Glomerular visceral epithelial cell (primary cell): Measurements from ENCODE around the gene CSN1S1.
"Not testable (repeated sequence)": the region's sequence is repeated elsewhere in the genome, so short reads cannot be mapped to it uniquely, and the experiment has no call there.

Experiments used
- DNase-seq: peaks from one replicate; pipeline ENCODE4 v3.0.0-alpha.2; 2016; ENCODE audit errors: extremely low spot score

Gene CSN1S1, protein sequence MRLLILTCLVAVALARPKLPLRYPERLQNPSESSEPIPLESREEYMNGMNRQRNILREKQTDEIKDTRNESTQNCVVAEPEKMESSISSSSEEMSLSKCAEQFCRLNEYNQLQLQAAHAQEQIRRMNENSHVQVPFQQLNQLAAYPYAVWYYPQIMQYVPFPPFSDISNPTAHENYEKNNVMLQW

DNA sequence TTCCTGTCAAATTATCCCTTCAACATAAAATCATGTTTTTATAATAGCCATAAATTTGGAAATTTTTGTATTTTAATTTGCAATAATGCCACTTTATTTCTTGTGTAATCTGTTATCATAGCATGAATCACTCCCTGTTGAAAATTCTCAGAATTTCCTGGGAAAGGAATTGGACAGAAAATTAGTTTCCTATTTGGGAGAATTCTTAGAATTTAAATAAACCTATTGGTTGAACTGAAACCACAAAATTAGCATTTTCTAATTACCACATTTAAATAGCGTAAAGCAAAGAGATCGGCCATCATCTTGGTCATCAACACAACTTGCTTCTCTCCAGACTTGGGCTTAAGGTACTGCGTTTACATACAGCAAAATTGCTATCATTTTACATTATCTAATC lies at the start of gene CSN1S1:
CSN1S1 (plus strand) TSS at position 301 of the 400 bp plus-strand sequence. CDS start 1,488 bp downstream, outside the sequence.
- no peak for DNase-seq

DNA sequence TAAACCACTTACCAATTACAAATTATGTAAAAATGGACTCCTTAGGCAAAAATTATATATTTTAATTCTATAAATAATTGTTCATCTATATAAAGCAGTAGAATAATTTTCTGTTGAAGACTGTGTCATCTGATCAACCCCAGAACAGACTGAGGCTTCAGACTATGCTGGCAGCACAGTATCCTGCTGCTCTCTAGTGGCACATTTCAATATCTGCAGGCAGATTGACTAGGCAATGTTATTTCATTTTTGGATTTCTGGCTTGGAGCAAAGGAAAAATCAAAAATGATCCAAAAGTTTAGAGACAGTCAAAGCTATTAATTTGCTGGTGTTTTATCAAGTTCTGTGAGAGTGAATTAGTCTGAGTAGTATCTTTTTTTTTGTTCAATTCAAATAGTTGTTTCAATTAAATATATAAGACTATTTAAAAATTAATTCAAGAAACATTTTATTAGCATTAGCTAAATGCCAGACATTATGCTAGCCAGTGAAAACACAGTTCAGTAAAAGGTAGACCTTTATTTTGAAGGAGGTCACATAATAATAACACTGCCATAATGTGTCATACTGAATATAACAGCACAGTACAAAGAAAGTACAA lies 49.6 kb upstream of the CSN1S1 start:
- DNase-seq, result peak; percentile 51

DNA sequence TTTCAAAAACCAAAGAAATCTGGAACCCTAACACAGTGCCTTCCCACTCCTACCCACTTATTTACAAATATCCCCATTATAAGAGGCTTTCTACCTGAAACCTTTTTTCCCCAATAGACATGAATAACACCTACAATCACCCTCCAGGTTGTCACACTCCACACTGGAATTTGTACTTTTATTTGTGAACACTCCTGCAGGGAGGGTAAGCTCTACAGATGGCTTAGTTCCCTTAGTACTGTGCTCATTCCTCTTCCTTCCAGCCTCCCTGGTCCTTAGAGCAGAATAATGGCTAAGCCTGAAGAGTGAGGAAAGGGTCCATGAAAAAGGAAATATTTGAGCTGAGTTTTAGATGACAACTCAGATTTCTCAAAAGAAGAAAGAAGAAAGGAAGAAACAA lies 48.7 kb upstream of the CSN1S1 start:
- no peak for DNase-seq

DNA sequence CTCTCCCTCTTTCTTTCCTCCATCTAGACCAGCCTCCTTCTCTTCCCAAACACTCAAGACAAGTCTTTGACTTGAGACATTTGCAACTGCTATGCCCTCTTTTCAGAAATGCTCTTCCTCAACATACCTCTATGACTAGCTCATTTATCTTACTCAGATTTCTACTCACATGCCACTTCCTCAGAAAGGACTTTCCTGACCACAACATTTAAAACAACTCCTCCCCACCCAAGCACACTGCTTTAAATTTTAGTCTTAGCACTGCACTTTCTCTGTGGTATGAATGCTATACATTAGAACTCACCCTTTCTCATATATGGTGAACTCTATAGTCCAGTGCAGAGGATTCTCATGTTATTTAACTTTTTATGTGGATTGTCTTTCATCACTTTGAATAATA lies 42.5 kb upstream of the CSN1S1 start:
- no peak for DNase-seq

DNA sequence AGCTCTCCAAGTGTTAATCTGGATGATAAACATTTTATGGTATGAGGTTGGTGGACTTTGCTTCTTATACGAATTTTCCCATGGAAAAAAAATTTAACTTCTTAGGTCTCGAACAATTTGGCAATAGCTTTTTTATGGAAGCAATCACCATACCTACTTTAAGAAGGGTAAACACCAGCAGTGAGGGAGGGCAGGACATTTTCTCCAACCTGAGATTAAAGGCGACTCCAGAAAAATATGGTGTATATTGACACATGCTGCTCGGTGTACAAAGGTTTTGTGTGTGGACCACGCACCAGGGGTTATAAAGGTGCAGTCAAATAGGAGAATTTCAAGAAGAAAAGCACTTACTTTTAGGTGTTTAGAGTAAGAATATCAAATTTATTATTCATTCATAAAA lies 36.7 kb upstream of the CSN1S1 start:
- DNase-seq, result no peak

DNA sequence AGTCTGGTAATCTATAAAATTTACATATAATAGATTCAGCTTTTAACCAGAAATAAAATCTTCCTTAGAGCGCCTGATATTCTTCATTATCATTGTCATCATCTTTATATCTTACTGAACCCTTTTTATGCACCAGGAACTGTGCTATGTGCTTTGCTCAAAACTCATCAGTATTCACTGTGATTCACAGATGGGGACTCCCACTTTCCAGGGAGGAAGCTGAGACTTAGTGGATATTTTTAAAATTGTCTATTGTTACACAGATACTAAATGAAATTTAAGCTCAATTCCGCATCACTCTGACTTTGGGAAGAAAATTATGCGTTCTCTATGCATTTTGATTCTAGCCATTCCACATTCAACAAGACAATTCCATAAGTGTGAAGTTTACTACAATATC lies 36.1 kb upstream of the CSN1S1 start:
- DNase-seq, result no peak

DNA sequence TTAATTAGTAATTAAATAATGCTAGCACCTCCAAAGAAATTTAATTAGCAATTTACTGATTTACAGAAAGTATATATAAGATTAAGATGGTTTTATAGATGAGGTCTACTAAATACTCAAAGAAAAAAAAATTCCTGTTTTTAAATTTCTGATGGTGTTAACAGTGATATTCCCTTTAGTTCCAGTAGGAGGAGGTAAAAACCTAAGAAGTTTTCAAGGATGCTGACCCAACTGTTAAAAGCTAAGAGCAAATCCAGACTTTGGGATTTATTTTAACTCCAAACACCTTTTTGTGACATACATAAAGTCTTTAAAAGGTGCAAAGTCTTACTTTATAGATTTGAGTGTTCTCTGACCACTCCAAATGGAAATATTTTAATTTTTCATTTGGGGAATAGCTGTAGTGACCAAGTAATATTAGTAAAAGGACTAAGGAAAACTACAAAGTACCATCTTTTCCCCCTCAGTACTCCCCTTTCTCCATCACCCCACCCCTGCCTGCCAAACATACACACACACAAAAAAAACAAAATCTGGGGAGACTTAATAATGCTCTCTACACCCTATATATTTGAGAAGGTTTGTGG lies 34.2 kb upstream of the CSN1S1 start:
- no peak for DNase-seq

DNA sequence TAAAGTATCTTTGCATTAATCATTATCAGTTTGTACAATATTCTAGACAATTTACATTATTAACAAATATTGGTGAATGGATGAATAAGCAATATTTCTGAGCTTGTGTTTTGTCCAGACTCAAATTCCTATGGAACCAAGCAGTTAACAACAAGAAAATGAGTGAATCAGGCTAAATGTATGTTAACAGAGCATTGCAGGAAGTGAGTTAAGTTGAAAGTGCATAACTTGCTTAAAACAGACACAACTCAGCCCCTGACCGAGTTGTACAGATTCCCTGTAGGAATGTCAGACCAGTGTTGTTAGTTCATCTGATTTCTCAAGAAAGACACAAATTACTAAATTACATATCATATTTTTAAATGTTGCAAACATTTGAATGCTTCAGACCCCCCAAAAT lies 23.7 kb upstream of the CSN1S1 start:
- no peak for DNase-seq

DNA sequence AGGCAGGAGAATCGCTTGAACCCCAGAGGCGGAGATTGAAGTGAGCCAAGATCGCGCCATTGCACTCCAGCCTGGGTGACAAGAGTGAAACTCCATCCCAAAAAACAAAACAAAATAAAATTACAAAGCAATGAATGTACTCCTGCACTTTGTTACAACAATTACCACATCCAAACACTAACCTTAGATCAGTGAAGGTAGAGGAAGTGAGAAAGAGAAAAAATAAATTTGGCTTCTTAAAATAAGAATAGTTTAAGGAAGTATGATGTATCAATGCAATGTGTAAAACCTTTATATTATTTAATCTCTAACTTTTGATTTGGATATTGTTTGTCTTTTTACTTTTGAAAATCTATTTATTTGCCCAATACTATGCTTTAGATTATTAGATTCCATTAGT lies 21.7 kb upstream of the CSN1S1 start:
- DNase-seq, result no peak

DNA sequence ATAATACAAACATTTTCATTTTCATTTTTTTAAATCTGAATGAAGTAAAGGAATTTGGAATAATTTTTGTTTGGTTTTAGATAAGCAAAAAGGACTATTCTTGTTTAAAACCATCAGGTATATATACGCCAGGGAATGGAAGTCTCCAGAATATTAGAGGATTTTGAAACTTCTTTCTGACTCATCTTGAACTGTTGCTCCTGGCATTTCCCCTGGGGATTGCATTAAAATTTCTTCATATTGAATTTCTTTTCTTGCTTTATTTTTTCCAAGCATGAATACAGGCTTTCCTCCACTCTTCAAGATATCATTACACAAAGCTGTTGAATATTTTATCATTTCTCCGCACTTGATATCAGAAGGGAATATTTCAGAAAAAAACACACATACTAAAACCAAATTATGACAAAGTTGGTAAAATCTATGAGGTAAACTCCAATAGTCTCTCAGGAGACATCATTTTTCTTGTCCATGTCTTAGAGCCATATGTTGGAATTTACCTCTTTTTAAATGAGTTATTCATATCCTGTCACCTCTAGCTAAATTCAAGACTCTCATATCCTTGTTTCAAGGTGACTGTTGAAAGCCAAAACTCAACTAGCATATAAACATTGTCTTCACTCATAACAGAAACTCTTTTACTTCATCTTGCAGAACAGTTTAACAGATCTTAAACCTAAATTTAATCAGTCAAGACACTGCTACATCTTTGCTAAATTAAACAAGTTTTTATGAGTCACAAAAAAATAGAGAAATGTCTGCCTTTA lies 20.7 kb upstream of the CSN1S1 start:
- DNase-seq, result no peak

DNA sequence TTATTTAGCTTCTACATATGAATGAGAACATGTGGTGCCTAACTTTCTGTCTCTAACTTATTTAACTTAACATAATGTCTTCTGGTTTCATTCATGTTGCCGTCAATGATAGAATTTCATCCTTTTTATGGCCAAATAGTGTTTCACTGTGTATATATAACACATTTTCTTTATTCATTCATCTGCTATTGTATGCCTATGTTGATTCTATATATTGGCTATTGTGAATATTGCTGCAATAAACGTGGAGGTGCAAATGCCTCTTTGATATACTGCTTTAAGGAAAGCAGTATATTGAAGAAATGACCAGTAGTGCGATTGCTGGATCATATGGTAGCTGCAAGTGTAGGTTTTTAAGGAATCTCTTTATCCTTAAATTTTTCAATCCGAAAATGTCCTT lies 10.0 kb upstream of the CSN1S1 start:
- DNase-seq, result no peak

DNA sequence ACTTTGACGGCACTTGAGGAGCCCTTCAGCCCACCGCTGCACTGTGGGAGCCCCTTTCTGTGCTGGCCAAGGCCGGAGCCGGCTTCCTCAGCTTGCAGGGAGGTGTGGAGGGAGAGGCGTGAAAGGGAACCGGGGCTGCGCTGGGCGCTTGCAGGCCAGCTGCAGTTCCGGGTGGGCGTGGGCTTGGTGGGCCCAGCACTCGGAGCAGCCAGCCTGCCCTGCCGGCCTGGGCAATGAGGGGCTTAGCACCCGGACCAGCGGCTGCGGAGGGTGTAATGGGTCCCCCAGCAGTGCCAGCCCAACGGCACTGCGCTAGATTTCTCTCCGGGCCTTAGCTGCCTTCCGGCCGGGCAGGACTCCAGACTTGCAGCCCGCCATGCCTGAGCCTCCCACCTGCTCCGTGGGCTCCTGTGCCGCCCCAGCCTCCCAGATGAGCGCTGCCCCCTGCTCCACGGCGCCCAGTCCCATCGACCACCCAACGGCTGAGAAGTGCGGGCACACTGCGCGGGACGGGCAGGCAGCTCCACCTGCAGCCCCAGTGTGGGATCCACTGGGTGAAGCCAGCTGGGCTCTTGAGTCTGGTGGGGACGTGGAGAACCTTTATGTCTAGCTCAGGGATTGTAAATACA lies 7.0 kb upstream of the CSN1S1 start:
- DNase-seq, result not testable (repeated sequence)

DNA sequence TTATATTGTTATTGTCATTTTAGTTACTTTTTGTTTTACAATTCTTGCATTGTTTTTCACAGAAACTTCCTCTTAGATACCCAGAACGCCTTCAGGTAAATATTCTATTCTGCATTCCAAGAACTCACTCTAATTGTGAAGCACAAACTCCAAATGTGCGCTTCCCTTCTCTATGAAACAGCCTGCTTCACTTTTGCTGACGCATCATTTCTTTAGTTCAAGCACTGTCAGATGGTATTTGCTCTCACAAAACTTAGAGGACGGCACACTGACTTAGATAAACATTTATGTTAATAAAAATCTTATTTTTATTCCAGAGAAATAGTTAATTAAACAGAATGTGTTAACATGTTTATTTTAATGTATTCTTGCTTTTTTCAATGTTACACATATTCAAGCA lies 3.3 kb downstream of the CSN1S1 start:
- DNase-seq, result no peak

DNA sequence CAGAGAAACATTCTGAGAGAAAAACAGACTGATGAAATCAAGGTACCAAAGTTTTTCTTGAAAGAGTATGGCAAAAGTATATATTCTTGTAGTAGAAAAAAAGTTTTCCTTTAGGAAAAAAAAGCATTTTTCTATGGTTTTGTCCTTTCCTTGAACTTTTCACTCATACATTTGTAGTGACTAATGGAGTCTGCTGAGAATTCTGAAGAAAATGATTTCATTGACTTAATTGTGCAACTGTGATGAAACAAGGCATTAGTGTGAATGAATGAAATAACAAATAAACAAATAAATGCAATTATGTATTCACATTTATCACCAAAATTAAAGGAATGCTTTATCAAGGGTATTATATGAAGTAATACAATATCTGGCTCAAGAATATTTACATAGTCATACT lies 5.7 kb downstream of the CSN1S1 start:
- DNase-seq, result no peak

DNA sequence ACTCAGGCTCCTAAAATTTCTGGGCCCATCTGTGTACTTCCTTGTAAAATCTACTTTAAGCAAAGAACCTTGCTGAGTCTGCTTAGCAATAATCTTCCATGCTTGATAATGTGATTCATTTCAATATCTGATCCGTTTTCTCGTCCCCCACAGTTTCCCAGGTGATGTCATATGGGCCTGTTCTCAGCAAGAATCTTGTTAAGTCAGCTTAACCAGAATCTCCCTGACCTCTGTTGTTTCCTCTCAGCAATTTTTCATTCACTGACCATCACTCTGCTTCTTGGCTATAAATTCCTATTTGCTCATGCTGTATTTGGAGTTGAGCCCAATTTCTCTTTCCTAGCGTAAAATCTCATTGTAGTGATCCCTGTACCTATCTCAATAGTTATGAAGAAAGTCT lies 20.7 kb downstream of the CSN1S1 start:
- DNase-seq, result no peak

DNA sequence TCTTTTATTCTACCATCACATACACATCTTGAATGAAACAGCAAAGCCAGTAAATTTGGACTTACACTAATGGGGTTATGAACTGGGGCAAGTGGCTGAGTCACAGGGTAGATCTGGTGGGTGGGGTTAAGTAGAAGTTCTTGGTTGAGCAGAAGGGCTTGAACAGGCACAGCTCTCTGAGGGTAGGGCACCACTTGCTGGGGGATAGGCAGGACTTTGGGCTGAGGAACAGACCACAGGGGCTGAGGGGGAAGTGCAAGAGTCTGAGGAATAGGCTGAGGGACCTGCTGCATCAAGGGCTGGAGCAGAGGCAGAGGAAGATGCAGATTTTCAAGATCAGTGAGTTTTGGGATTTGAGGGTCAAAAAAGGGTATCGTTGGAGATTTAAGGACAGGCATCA lies 26.3 kb downstream of the CSN1S1 start:
- no peak for DNase-seq

DNA sequence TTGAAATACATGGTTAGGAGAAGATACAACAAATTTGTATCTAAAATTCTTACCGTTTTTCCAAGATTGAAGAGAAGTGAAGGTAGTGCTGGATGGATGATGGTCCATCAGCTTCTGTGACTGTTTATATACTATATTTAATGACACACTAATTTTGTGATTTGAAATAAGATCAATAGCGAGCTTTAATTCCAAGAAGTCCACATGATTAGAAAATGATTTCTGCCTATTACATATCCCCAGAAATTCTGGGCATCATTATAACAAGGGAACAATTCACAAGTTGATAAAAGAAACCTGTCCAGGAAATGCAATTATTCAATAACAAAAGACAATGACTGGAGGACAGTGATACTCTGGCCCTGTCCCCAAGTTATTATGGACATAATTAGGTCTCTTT lies 34.8 kb downstream of the CSN1S1 start, which contains the start of gene CSN2:
CSN2 (minus strand) TSS at position 101 of the 400 bp plus-strand sequence. CDS start 4,733 bp downstream, outside the sequence.
- DNase-seq, result no peak

DNA sequence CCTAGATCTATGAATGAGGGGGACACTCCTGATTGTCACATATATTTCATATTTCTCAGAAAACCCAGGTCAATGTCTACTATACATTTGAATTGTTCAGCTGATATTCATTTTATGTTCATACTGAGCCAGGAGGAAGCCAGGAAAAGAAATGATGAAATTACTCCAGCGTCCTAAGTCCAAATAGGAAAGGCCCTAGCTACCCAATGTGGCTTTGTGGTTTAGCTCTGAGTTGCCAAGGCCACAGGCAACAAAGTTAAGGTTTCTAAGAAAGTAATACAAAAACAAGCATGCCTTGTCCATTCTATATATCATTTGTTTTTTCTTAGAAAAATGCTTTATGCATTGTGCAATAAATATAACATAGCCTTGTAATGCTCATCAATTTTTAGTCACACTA lies 39.2 kb downstream of the CSN1S1 start:
- no peak for DNase-seq

DNA sequence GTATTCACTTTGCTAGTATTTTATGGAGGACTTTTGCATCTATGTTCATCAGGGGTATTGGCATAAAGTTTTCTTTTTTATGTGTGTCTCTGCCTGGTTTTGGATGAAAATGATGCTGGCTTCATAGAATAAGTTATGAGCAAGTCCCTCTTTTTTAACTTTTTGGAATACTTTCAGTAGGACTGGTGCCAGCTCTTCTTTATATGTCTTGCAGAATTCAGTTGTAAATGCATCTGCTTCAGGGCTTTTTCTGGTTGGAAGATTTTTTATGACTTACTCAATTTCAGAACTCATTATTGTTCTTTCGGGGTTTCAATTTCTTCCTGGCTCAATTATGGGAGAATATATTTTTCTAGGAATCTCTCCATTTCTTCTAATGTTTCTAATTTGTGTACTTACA lies 43.8 kb downstream of the CSN1S1 start:
- DNase-seq, result no peak

DNA sequence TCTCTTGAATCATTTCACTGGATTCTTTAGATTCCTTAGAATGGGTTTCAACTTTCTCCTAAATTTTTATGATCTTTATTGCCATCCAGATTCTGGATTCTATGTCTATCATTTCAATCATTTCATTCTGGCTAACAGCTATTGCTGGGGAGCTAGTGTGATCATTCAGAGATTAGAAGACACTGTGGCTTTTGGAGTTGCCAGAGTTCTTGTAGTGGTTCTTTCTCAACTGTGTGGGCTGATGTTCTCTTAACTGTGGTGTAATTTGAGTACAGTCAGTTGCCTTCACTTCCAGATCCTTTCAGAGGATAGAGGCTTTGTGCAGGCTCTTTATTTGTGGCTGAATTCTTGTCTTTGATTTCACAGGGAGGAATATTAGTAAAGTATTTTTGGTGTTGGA lies 46.7 kb downstream of the CSN1S1 start:
- no peak for DNase-seq

DNA sequence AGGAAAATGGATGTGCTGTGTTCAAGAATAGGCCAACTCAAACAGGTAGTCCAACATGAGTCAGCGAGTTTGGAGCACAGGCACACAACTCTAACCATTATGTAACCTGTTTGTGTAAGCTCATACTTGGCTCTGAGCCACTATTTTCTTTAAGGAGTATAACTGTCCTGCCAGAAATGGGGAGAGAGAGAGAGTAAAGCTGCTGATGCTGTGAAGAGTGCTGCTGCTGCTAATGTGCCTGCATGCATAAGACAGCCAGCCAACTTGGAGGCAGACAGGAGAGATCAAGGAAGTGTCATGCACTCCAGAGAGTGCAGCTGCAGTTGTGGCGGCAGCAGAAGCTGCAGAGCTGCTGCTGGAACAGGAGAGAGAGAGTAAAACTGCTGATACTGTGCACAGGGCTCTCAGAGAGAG lies 53.2 kb downstream of the CSN1S1 start:
- peak; percentile 37 for DNase-seq

DNA sequence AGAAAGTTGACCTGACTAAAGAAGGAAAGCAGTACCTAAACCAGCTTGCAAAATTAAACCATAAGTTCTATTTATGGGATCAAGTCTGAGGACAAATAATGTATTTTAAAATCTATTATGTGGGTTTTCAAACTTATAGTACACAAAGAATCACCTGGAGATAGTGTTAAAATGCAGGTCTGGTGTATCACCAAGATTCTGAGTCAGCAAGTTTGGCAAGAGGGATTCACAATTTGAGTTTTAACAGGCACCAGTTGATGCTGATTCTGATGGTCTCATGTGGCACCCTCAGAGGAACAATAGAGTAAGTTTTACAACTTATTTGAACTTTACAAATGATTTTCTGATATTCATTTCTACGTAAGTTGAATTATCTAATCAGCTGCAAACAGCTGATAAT lies 55.8 kb downstream of the CSN1S1 start:
- no peak for DNase-seq
